Measurements from ENCODE around the gene CES3. TPM values are rescaled to one million over a fixed set of nuclear protein-coding genes. Genes with fewer than 3 reads are reported as not detected.
"Not testable (repeated sequence)": the region's sequence is repeated elsewhere in the genome, so short reads cannot be mapped to it uniquely, and the experiment has no call there.

Gene CES3
- total RNA-seq, 4 donors from 2014 or later: 1.4 to 2.2 (median 1.5) TPM; not detected in 1

GRCh38 chr16:66984892-66985311 is 23.8 kb downstream of the CES3 start:
- Histone ChIP-seq H3K9me3 (no peaks in the 10 kb centered on the region), H3K36me3 (no peaks in the 10 kb centered on the region), H3K4me3 (no peak overlapping the region), H3K27ac (no peak overlapping the region), H3K27me3 (no peaks in the 10 kb centered on the region), H3K4me1 (peaks cover 10% of the 10 kb centered on the region)
- DNase-seq (ENCODE audit: low spot score in 2 of 2): no peak
- WGBS: 96% methylated on average over 3 of the region's 4 CpGs
- TF ChIP-seq POLR2A (IDR thresholded peaks at IDR 0.05) (no peak), EP300 (IDR thresholded peaks at IDR 0.05) (no peak), POLR2AphosphoS5 (IDR thresholded peaks at IDR 0.05) (no peak), CTCF (IDR thresholded peaks at IDR 0.05) (no peak)

- no peak for DNase-seq (ENCODE audit: low spot score in 2 of 2)
- Histone ChIP-seq H3K4me1 (peaks cover 10% of the 10 kb centered on the region), H3K9me3 (no peaks in the 10 kb centered on the region), H3K27me3 (no peaks in the 10 kb centered on the region), H3K36me3 (no peaks in the 10 kb centered on the region), H3K27ac (no peak overlapping the region), H3K4me3 (no peak overlapping the region)
- WGBS: 96% methylated on average over 5 of the region's 6 CpGs
- TF ChIP-seq CTCF (IDR thresholded peaks at IDR 0.05) (no peak), POLR2AphosphoS5 (IDR thresholded peaks at IDR 0.05) (no peak), EP300 (IDR thresholded peaks at IDR 0.05) (no peak), POLR2A (IDR thresholded peaks at IDR 0.05) (no peak)
Measured at GRCh38 chr16:66986559-66986958, 25.5 kb downstream of the CES3 start.

- Histone ChIP-seq H3K4me1 (peaks cover 10% of the 10 kb centered on the region), H3K36me3 (no peaks in the 10 kb centered on the region), H3K27ac (no peak within 1 kb of the TSS), H3K4me3 (no peak within 1 kb of the TSS), H3K27me3 (no peaks in the 10 kb centered on the region), H3K9me3 (no peaks in the 10 kb centered on the region)
- TF ChIP-seq EP300 (IDR thresholded peaks at IDR 0.05) (no peak), CTCF (IDR thresholded peaks at IDR 0.05) (no peak), POLR2AphosphoS5 (IDR thresholded peaks at IDR 0.05) (no peak), POLR2A (IDR thresholded peaks at IDR 0.05) (no peak)
- DNase-seq (ENCODE audit: low spot score in 2 of 2): no peak
- 53% methylated on average over 11 of the region's 11 CpGs for WGBS
Measured at GRCh38 chr16:66988197-66988788, 27.2 kb downstream of the CES3 start, which contains the start of gene CES4A. TSS of gene CES4A (plus strand) at chr16:66988589. CDS start at chr16:66988773, 184 bp downstream.

- Histone ChIP-seq H3K36me3 (no peaks in the 10 kb centered on the region), H3K27me3 (no peaks in the 10 kb centered on the region), H3K9me3 (no peaks in the 10 kb centered on the region), H3K4me3 (no peak overlapping the region), H3K27ac (no peak overlapping the region), H3K4me1 (peaks cover 15% of the 10 kb centered on the region)
- WGBS: 63% methylated on average over 2 of the region's 2 CpGs
- no peak for DNase-seq (ENCODE audit: low spot score in 2 of 2)
- TF ChIP-seq POLR2AphosphoS5 (IDR thresholded peaks at IDR 0.05) (no peak), POLR2A (IDR thresholded peaks at IDR 0.05) (no peak), CTCF (IDR thresholded peaks at IDR 0.05) (no peak), EP300 (IDR thresholded peaks at IDR 0.05) (no peak)
Measured at GRCh38 chr16:66991545-66992077, 30.5 kb downstream of the CES3 start.

GRCh38 chr16:66993558-66993957 is 32.5 kb downstream of the CES3 start:
- H3K4me3 ChIP-seq; DNase-seq (ENCODE audit: low spot score in 2 of 2); H3K27me3 ChIP-seq; H3K27ac ChIP-seq; H3K9me3 ChIP-seq; H3K36me3 ChIP-seq: not testable (repeated sequence)
- peaks cover 12% of the 10 kb centered on the region for H3K4me1 ChIP-seq
- WGBS: 93% methylated on average over 12 of the region's 12 CpGs
